ENCODE measurements around the gene NKX2-2.

NKX2-2 gene

DNA sequence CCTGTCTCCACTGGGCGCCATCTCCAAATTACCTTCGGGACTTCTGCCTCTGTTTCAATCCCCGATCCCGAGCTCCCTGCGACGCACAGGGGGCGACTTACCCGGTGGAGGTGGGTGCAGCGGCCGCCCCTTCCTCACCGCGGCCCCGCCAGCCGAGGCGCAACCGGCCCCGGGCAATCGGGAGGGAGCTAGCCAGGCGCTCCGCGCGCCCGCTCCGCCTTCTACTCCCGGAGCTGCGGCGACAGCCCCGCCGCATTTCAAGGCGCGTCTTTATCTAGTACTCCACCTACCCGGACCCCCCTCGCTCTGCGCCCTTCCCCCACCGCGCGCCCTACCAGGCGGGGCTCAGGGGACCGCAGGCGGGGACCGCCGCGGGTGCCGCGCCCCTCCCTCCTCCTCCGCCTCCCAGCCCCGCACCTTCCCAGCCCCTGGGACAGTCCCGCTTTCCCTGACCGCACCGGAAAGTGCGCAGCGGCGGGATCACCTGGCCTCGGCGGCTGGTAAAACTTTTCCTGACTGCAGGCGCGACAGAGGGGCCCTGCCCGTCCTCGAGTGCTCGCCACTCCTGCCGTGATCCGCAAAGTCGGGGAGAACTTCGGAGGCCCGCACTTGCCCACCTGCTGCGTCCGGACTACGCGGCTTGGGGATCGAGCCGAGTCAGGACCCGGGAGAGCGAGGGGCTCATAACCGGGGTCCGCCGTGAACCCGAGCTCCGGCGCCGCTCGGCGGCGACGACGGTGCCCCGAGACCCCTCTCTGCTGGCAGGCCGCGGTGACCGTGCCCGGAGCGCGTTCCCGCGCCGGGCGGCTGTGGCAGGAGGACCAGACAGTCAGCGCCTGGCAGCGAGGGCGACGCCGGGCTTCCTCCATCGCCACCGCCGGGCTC, 8.0 kb upstream of the NKX2-2 start:
- no peak for DNase-seq (ENCODE audit: low read depth)

DNA sequence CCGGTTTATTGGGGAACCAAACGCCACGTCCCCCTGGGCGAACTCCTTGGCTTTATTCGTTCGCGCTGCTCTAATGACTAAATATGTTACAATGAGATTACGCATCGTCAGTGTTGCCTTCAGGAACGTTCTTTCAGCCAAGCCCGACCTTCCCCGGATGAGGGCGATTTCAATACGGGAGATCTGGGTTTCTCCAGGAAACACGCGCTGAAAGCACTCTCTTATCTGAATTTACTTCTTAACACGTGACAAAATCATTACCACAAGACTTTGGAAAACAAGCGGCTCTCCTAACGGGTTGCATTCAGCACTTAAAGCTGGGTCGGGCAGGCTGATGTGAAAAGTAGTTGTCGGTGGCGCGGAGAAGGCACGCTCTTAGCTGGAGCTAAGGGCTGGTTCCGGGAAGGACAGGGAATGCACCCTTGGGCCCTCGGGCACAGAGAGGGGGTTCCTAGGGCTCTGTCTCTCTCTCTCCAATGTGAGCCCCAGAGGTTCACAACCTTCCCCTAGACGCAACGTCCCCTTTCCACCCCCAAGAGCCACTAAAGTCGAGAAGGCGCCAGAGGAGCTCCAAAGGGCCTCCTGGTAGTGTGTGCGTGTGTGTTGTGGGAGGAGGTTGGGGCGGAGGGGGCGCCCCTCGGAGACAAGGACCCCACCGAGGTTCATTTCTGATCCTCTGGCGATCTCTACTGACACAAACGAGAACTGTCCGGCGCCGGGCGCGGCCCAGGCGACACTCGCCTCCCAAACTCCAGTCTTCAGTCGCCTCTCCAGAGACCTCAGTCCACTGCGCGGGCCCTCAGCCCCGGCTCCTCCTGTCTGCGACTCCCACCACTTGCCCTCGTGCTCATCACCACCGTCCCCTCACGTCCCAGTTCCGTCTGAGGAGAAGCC, 7.1 kb upstream of the NKX2-2 start:
- DNase-seq (ENCODE audit: low read depth): no peak

DNA sequence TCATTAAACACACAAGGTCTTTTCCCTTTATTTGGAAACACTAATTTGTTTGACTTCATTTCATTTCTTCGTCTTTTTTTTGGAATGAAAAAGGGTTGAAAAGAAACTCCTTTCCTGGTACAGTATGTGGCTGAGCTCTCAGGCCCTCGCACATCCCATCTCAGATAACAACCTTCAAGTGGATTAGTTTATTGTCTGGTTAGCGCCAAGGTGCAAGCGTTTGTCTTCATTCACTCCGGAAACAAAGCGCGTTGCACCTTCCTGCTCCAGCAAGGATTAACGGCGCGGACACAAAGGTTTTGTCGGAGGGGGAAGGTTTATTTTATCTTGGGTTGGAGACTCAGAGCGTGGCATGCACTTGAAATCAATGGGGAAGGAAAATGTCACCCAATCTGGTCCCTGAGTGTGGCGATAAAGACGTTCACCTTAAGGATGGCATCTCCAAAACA, 5.3 kb upstream of the NKX2-2 start:
- DNase-seq (ENCODE audit: low read depth): no peak

DNA sequence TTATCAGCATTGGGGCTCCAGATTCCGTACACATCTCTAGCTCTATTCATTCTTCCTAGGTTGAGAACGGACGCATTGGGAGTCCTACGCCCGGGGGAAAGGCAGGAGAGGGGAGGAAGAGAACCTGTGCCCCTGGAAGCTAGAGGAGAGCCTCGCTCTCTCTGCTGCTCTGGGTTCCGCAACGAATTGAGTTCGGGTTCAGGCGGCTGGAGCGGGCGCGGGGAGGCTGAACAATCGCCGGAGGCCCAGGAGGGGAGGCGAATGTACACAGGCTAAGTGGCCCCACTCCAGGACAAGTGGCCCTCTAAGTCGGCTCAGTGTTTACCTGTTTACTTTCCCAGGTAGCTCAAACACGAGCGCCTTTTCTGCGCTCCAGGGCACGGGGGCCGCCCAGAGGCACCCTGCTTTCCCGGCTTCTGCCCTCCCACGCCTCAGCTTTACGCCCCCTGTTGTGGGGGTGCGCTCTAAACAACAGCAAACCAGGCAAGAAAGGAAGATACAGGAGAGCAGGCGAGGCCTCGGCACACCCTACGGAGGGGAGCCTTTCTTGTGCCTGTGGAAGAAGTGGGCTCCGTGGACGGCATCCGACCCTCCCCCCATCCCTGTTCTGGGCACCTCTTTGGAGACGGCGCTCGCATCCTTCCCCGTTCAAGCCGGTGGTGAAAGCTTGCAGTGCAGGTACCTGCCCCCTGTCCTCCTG, 4.6 kb upstream of the NKX2-2 start:
- no peak for DNase-seq (ENCODE audit: low read depth)

DNA sequence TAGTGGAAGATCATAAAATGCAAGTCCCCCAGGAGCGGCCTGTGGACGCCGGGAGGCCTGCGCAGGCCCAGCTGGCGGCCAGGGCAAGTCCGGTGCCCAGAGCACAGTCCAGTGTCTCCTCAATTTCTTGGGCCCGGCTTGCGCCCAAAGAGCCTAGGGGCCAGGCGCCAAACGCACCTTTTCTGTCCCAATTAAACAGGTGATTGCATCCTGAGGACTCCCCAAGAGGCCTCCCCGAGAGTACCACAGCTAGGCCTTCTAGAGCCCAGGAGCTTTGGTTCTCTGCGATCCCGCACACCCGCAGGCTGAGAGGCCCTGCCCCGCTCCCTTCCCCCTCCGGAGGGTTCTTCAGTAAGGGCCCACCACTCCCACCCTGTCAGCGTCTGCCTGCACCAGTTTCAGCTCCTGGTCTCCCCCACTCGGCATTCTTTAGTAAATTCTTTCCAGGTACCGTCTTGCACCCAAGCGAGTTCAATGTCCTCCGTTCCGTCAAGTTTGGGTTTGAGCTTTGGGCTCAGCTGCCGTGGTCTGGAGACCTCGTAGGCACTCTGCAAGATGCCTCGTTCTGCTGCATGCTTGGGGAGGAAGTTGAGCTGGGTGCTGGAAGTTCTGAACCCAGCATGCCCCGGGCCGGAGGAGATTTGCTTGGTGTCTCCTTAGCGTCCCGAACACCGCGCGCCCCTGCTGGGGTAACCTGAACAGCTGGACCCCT, 3.9 kb upstream of the NKX2-2 start:
- DNase-seq (ENCODE audit: low read depth): no peak

DNA sequence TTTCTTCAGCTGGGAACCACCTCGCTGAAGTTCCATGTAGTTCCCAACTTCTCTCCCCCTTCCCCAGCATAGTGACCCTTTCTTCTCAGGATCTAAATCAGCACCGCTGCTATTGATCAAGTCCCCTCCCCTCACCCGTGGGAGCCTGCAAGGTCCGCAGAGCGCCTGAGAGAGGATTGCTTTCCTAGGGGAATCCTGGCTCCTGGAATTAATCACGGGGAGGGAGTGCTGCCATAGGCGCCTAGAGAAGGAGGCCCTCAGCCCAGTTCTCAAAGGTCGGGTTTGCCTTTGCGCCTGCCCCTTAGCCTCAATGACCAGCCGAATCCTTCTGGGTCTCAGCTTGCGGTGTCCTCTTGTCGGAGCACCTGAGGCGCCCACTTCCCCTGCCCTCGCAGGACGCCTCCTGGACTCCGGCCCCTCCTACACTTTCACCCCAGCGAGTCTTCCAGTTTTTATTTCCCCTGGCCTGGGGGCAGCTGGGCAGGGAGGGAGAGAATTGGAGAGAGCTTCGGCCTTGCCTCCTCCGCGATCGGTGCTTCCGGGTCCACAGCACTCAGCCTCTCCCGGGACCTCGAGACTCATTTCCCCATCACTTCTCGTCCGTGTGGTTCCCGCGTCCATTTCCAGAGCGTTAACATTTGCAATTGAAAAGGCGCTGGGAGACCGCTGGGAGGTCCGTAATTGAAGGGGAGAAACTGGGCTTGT, 3.1 kb upstream of the NKX2-2 start:
- DNase-seq (ENCODE audit: low read depth): no peak

DNA sequence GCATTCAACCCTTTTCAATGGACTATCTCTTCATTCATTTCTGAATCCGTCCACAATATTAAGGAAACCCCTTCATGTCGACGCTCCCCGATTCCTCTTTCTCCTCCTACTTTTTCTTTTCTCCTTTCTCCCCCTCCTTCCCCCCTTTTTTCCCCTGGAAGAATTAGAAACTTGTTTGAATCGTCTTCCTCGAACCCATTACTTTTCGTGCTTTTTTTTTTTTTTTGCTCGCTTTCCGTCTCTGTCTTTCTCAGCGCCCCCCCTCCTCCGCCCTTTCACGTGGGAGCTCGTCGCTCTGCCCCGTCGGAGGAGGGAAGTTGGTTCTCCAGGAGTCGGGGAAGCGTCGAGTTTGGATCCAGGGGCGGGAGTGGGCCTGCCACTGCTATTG, 2.3 kb upstream of the NKX2-2 start:
- DNase-seq (ENCODE audit: low read depth): no peak

DNA sequence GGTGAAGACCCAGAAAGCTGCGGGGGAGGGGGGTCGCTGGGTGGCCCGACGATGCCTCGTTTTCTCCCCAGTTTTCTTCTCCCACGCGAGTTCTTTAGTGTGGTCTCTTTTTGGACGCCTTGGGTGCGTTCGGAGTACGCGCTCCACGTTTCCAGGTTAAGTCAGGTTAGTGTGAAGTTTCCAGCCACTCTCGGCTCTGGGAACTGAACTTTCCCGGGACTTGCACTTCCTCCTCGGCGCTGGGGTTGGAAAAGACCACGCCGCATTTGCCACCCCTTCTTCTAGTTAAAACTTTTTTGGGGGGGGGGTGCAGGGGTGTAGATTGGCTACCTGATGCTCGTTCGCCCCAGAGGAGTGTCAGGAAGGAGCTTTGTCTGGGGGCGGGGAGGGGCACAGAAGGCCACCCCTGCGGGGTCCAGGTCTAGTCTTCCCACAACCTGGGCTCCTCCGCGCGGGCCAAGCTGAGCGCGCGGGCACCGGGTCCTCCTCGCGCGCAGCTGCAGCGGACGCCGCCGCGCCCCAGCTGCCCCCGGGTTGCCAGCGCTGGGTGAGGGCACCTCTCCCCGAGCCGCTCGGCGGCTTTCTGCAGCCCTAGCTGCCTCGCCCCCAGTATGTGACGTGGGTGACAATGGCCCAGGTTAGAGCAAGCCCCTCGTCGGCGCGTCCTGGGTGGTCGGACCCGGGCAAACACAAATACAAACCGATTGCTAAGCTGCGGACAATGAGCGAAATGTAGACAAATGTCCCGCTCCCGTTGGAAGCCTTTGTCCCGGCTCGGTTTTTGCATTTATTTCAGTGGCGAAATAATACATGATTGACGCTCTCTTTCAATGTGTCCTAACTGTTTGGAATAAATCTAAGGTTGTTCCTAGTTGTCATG, 1.7 kb upstream of the NKX2-2 start:
- DNase-seq (ENCODE audit: low read depth): no peak

DNA sequence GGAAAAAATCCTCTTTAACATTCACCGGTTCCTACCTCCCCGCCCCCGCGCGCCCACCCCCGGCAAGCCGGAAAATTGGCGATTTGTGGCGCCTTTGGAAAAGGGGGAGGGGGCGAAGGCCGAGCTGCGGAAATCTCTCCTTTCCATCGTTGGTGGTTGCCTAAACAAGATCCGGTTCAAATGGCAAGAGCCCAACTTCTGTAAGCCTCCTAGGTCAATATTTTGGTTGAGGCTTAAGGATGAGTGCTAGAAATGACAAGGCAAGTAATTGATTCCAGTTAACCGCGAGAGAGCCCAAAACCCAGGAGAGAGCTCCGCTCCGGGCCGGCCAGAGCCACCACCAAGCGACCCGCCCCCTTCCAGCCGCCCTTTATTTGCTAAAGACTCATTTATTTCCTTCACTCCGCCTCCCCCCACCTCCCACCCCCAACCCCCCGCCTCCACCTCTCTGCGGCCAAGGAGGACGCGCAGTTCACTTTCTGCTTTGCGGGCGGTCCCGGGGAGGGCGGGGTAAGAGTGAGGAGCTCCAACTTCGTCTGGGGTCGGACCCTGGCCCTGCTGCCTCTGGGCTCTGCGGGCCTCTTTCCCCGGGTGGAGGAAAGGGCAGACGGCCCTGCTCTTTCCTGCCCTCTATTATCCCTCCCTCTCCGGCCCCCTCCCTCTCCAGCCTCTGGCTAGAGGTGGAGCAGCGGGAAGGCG, 838 bp upstream of the NKX2-2 start:
- DNase-seq (ENCODE audit: low read depth): no peak

DNA sequence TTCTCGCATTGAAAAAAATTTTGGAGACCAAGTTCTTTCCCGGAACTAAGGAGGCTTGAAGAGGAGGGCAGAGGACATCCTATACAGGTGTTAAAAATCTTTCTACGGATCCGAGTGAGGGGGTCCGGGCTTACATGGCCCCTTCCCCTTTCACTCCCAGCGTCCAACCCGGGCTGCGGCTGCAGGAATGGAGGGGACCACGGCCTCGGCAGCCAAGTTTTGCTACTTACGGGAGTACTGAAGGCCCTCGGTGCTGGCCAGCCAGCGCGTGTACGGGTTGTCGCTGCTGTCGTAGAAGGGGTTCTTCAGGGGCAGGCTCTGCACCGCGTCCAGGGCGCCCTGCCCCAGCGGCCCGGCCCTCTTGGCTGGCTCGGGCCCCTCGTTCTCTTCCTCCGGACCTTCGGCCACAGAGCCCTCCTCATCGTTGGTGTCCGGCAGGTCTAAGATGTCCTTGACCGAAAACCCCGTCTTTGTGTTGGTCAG, 642 bp downstream of the NKX2-2 start:
- no peak for DNase-seq (ENCODE audit: low read depth)

DNA sequence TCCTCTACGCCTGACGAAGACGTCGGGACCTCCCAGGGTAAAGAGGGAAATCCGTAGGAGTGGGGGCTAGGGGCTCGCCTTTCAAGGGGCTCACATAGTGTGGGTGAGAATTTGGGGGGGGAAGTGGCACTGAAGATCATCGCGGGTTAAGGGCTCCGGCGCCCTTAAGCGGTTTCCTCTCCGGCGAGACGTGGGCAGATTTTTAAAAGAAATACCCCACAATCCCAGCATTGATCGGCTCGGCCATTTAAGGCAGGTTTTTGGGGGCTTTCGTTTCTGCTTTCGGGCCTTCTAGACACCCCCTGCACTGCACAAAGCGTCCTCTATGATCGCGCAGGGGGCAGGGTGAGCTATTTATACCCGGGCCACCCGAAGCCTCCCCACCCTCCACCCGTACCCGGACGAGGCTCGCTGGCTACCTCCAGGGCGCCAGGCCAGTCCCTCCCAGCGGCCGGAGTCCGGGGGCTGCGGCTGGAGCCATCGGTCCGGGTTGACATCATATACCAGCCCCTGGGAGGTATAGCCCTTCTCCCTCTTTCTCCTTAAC, 1.2 kb downstream of the NKX2-2 start:
- DNase-seq (ENCODE audit: low read depth): no peak

DNA sequence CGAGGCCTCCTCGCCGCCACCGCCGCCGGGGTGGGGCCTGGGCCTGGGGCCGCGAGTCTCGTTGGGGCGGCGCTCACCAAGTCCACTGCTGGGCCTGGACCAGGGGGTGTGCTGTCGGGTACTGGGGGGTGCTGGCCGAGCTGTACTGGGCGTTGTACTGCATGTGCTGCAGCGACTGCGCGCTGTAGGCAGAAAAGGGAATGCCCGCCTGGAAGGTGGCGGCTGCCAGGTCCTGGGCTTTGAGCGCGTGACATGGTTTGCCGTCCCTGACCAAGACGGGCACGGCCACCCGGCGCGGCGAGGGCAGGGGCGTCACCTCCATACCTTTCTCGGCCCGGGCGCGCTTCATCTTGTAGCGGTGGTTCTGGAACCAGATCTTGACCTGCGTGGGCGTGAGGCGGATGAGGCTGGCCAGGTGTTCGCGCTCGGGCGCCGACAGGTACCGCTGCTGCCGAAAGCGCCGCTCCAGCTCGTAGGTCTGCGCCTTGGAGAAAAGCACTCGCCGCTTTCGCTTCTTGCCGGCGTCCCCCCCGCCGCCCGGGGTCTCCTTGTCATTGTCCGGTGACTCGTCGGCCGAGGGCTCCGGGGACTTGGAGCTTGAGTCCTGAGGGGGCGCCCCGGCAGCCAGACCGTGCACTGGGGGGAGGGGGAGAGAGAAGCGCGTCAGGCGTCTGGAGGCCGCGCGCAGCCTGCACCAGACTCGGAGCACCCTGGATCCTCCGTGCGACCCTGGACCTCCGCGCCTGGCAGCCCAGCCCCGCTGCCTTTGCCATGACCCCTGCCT, 1.8 kb downstream of the NKX2-2 start:
- DNase-seq (ENCODE audit: low read depth): no peak

DNA sequence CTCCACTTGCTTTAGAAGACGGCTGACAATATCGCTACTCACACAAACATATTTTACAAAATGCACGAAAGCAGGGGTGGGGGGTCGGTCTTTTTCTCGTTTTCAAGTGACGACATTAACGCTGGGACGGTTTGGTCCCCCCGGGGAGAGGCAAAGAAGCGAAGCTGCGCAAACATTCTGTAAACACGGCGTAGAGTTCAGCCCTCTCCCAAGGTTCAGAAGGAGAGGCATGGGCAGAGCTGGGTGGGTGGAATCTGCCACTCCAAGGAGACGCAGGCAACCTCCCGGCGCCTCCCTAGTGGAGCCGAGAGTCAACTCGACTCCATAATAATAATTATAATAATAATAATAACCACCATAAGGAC, 2.4 kb downstream of the NKX2-2 start:
- no peak for DNase-seq (ENCODE audit: low read depth)

DNA sequence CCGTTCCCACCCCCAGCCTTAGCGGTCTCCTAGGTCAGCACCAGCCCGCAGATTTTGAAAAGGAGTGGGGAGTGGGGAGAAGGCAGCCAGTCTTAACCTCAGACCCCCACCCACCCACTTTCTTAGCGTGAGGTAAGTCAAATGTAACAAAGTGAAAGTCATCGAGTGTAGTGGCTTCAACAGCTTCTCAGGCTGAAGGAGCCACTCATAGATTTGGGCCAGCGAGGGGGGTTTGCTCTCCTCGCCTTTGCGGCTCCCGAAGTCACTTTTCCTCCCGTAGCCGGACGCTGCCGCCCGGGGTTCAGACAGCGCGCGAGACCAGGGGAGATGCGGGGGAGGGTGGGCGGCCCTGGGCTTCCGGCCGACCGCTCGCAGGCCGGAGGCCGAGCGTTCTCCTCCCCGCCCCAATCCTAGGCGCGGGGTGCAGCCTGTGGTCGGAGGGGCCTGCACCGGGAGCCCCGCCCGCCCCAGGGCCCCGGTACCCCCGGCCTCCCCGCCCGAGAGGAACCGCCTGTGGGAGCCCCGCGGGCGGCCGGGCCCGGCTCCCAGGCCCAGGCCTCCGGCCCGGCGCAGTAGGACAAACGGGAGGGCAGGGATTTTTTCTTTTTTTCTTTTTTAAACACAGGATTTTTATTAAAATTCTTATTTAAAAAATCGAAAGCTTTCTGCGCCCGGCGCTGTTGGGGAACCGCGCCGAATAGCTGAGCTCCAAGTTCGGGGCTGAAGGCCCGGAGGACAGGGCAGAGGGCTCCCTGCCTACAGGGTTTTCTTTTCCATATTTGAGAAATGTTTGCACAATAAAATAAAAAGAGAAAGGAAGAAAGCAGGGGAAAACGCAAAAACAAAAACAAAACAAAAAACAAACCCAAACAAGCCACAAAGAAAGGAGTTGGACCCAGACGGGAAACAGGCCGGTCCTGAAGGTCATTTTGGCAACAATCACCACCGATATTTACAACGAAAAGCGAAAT, 3.2 kb downstream of the NKX2-2 start:
- DNase-seq (ENCODE audit: low read depth): no peak

DNA sequence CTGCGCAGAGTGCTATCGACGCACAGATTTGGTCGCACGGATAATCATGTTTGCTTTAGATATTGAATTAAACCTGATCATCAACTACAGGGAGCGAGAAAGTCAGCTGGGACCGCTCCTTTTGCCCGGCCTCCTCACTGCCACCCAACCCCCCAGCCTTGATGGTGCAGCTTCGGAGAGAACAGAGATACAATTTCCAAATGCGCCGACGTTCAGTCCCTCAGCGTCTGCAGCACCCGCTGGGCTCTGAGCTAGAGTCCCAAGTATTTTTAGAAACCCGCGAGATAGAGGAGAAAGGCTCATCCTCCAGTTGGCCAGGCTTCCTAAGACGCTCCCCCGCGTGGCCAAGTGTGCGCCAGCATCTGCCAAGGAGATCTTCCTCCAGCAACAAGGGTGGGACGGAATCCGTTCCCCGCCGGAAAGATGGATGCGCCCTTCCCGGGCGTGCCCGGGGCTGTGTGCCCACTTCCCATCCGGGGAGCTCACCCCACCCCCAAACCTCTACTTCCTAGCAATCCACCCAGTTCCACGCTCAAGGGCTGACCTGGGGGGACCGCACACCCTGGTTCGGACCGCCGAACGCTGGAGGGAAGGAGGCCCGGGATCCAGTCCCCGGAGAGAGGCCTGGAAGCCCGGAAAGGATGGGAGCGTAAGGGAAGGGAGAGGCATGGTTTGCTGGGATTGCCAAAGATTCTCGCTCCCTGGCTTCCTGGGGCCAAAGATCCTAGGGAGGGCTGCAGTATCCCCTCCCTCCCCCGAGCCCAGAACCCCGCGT, 4.1 kb downstream of the NKX2-2 start:
- no peak for DNase-seq (ENCODE audit: low read depth)

DNA sequence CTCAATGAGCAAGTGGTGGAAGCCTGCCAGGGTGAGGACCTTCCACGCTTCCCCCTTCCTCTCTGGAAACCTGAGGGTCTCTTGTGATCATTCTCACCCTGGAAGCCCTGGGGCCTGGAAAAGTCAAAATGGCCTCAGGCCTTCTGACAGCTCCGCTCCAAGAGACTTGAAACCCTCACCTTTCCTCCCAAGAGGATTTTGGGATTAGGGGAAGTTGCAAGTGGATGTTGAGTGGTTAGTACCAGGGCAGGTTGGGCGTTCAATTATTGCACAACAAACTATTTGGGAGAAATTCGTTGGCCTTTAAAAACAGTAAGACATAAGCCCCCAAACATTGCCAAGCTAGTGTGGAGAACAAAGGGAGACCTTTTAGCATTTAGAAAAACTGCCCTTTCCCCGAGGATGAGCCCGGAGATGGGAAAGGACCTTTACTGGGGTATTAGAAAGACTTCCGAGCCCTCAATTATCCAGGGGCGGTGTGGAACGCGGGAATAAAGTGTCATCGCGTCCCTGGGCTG, 4.7 kb downstream of the NKX2-2 start:
- no peak for DNase-seq (ENCODE audit: low read depth)
